ENCODE measurements around the gene PRXL2B.

Gene PRXL2B

DNA sequence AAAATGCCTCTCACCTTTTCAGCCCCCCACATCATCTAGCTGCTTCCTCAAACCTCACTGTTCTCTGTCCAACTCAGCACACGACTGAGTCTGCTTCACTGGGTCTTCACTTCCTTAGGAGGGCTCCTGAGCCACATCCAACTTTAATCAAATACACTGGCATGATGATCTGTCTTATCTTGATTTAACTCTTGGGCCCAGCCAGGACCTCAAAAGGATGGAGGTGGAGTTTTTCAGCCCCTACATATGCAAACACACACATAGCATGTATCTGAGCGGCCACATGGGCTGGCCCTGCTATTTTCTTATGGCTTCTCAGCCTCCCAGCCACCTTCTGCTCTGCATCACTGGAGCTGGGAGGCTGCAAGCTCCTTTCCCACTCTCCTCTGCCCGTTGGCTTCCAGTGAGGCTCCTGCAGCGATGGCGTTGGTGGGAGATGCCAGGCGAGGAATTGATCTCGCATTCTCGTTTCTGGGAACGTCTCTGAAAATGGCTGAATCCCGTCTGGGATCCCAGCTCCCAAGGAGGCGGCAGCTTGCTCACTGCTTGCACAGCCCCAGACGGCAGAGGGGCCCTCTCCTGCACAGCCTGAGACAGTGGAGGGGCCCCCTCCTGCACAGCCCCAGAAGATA is 1.8 kb upstream of the PRXL2B start:
- no peak for FAIRE-seq
- no peak for DNase-seq (ENCODE audit: low spot score)

- no peak for FAIRE-seq
- peak; percentile 9 for DNase-seq (ENCODE audit: low spot score)
Measured at GRCh38 chr1:2585318-2586092, 1.1 kb upstream of the PRXL2B start.

DNA sequence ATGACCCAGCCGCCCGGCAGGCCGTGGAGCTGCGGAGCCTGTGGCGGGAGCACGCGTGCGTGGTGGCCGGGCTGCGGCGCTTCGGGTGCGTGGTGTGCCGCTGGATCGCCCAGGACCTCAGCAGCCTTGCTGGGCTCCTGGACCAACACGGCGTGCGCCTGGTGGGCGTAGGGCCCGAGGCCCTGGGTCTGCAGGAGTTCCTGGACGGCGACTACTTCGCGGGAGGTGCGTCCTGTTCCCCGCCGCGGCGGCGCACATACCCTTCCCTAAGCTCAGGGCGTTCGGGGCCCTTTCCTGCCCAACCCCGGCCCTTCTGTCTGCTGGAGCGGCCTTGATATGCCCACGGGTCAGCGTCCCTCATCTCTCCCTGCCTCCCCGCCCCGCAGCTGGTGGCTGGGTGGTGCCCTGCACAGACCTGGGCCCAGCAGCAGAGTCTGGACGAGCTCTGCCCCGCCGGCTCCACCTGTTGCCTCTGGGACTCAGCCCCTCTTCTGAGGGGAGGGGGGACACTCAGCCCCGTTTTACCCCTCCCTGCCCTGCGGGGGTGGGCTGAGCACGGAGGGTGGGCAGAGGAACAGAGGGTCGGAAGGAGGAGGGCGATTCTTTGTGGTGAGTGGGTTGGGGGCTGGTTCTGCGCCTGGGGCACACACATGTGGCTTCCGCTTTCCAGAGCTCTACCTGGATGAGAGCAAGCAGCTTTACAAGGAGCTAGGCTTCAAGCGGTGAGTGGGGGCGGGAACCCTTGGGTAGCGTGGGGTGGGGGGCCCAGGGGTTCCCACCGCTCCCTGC is 688 bp downstream of the PRXL2B start:
- DNase-seq (ENCODE audit: low spot score) (no peak), FAIRE-seq (no peak)

GRCh38 chr1:2587860-2588571 is 1.4 kb downstream of the PRXL2B start:
- DNase-seq (ENCODE audit: low spot score) = no peak
- no peak for FAIRE-seq

GRCh38 chr1:2588661-2589430 is 2.3 kb downstream of the PRXL2B start:
- DNase-seq (ENCODE audit: low spot score) (no peak), FAIRE-seq (no peak)

DNA sequence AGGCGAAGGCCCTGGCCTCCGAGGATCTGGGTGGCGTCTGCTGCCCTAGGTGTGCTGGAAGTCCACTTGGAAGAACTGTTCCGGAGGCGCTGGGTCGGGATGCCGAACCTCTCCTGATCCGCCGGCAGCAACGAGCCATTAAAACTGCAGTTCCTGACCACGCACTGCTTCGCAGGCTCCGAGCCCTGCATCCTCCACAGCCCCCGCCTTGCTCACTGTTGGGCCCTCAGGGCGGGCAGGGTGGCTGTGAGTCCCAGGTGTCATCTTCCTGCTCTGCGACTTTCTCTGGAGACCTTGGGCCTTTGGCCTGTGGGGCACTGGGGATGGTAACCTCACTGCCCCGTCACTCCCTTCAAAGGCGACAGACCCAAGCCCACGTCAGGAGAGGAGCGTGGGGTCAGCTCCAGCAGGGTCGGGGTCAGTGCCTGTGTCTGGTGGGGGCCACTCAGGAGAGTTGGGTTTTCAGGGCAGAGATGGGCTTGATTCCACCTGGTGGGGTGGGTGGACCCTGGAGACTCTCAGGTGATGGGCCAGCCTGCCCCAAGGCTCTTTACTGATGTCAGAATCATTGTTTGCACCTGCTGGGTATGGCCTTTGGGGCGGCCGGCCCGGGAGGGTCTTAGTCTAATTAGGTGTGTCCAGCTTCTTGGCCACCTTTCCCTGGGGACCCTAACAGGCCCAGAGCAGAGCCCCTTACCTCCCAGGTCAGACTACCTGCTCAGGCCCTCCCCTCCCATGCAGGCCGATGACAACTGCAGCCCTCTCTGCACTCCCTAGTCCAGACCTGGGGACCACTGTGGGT is 3.1 kb downstream of the PRXL2B start:
- no peak for DNase-seq (ENCODE audit: low spot score)

GRCh38 chr1:2590233-2591141 is 3.9 kb downstream of the PRXL2B start:
- FAIRE-seq (no peak), DNase-seq (ENCODE audit: low spot score) (no peak)

More for the DNA sequence above, 3.1 kb downstream of the PRXL2B start:
- FAIRE-seq = no peak

DNA sequence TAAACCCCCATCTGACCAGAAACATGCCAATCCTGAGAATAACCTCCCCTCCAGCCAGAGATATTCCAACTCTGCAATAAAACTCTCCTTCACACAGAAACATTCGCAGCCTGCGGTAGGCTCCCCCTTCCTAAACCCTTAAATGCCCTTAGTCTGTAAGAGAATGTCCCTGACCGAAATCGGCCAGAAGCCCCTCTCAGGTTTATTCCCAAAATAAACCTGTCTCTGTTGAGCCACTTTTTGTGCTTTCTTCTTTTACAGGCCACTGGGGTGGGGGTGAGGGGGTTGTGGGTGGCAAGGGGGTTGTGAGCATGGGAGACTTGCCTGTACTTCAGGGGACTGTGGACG is 4.6 kb downstream of the PRXL2B start:
- FAIRE-seq = no peak
- DNase-seq (ENCODE audit: low spot score) = no peak

DNA sequence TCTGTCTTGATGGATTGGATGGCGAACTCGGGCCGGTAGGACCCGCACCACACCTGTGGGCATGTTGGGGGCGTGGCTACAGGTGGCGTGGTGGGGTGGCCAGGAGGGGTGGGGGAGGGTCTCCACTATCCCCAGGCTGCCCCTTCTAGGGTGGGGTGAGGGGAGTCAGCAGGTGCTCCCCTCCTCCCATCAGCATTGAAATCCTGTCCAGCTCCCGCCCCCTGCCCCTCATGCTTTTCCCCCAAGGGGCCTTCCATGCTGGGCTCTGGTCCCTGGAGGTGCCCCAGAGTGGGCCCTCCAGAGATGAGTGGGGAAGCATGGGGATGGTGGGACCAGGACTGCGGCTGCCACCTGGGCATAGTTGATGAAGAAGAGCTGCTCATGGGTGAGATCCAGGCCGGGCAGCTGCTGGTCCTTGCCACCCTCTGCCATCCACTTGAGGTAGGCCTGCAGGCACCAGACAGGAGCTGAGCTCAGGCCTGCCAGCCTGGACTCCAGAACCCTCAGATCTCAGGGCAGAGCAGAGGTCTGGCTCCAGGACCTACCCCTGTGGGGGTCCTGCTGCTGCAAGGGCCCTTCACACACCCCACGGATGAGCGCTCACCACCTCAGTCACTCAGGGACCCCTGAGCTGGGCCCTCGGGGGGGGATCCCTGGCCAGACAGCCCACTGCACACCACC is 5.1 kb downstream of the PRXL2B start:
- DNase-seq (ENCODE audit: low spot score) (no peak), FAIRE-seq (no peak)

DNA sequence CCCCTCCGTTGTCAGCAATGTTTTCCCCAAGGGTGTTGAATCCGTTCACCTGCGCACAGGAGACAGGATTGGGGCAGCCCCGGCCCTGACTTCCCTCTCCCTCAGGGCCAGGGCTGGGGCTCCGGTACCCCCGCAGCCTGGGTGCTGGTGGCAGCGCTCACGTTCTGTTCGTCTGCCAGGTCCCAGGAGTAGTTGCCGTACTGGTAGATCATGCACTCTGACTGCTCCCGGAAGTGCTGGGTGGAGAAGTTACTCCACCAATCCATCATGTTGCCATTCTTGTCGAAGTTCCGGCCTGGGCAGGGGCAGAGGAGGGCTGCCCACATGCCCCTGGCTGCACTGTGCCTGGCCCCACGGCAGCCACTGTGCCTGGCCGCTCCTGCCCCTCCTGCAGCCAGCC is 6.1 kb downstream of the PRXL2B start:
- no peak for FAIRE-seq
- DNase-seq (ENCODE audit: low spot score) = no peak

GRCh38 chr1:2593251-2593878 is 6.8 kb downstream of the PRXL2B start:
- no peak for FAIRE-seq

DNA sequence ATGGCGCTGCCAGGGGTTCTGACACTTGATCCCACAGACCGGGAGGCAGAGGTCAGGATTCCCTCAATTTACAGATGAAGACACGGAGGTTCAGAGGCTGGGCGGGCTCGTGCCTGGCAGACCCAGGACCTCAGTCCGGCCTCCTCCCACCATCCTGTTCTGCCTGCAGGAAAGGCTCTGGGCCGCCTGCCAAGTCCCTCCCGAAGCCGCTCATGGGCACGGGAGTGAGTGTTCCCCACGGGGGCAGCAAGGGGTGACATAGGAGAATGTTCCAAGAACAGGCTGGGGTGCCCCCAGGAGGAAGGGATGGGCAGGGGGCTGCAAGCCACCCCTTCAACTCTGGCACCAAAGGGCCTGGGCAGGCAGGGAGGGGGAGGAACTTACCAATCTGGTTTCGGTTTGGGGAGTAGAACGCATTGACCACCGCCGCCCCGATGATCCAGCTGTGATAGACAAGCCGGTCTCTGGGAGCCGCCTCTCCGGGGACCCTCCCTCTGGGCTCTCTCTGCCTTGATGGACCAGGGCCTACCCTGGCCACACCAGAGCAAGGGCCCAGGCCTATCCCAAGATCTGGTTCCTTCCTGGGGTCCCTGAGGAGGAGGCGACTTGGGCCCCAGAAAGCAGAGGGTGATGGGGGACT is 7.5 kb downstream of the PRXL2B start:
- FAIRE-seq (no peak), DNase-seq (ENCODE audit: low spot score) (no peak)

More at GRCh38 chr1:2593251-2593878, 6.8 kb downstream of the PRXL2B start:
- no peak for DNase-seq (ENCODE audit: low spot score)

DNA sequence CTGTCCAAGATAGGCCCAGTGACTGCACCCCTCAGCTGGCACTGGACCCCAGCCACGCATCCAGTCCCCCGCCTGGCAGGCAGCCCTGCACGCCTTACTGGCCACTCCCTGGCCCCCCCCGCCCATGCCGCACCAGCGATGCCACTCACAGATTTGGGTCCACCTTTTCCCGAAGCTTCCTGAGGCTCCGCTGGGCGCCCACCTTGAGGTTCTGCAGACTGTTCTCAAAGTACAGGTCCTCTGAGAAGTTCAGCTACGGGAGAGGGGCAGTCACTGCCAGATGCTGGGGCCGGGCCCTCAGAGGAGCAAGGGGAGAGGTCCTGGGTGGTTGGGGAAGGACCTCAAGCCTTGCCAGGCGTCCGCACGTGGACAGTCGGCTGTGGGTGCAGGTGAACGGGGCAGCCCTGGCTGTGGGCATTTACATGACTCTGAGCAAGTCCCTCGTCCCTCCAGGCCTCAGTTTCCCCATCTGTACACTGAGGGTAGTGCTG is 8.1 kb downstream of the PRXL2B start:
- FAIRE-seq (no peak), DNase-seq (ENCODE audit: low spot score) (no peak)

DNA sequence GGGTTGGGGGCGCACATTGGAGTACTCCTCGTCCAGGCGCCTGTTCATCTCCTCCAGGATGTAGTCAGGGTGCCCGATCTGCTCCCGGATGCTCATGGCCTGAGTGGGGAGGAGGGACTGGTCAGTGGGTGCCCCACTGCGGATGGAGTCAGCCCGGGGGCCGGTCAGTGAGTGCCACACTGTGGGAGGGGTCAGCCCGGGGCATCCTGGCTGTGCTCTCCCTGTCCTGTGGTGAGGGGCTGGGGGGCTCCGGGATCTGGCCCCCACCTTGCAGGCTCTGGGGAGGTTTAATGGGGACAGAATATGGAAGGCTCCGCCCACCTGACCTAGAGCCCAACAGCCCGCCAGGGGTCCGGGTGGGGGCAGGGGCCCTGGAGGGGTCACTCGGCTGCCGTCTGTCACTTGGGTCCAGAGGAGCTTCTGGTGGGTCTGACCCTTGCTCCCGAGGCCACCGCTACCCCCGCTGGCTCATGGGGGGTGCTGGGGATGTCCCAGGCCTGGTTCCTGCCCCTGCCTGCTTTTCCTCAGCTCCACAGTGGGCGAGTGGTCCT is 8.8 kb downstream of the PRXL2B start:
- FAIRE-seq = no peak
- no peak for DNase-seq (ENCODE audit: low spot score)

DNA sequence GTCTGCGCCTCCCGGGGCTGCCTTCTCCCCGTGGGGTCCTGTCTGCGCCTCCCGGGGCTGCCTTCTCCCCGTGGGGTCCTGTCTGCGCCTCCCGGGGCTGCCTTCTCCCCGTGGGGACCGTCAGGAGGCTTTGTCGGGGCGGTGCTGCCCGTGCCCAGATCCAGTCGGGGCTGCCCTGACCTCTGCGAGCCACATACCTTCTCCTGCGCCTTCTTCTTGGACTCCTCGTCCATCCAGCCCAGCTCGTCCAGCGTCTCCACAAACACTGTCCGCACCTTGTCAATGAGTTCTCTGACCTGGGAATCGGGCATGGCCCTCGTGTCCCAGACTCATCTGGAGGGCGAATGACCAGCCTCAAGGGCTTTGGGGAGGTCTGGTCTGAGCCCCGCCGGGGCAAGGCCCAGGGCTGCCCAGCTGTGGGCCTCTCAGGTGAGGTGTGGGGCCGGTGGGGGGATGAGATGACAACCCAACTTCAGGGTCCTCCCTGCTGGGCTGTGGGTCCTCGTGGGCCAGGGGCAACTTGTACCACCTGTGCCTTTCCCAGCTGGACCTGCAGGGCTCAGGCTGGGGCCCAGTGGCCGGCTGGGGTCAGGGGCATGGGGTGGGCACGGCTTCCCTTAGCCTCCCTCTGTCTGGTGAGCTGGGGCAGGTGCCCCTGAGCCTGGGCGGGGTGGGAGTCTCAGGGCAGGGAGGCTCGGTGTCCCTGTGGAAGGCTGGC is 9.4 kb downstream of the PRXL2B start:
- FAIRE-seq = no peak
- no peak for DNase-seq (ENCODE audit: low spot score)

- FAIRE-seq (no peak), DNase-seq (ENCODE audit: low spot score) (no peak)
Measured at GRCh38 chr1:2596530-2597333, 10.2 kb downstream of the PRXL2B start.
